H1 (cell line): ENCODE results near the gene C1QL2. TPM values are rescaled to one million over a fixed set of nuclear protein-coding genes. Genes with fewer than 3 reads are reported as not detected.

Source experiments
- HDAC2 ChIP-seq, 2 experiments: fragments of 300-600 bp in 1 of 2; sonication (generic) in 1 of 2; IDR thresholded peaks; 2 replicates each; pipeline ENCODE4 v1.6.1; 2011 to 2012; ENCODE audit warnings: low read depth in 2 of 2, low read length in 2 of 2, mild to moderate bottlenecking in 2 of 2, moderate library complexity in 2 of 2, borderline replicate concordance in 1 of 2, inconsistent platforms in 1 of 2
- polyA plus RNA-seq, 7 experiments: library from polyadenylated mRNA; depleted of rRNA in 3 of 7; stranded (reverse) in 5 of 7; unstranded in 2 of 7; fragments of >200 nt in 5 of 7; fragments of 200-250 nt in 2 of 7; gene quantifications; 1 replicate in 5 of 7; 2 replicates in 1 of 7; 4 replicates in 1 of 7; pipeline versions ENCODE4 v1.2.1 to v1.2.3, GENCODE V29; 2011 to 2013; ENCODE audit warnings: missing spikeins in 2 of 7, mixed read lengths in 2 of 7
- total RNA-seq: library from RNA; stranded (reverse); fragmentation: NEBNext Ultra II Directional; extraction: Animal tissue kit (Norgen Biotek cat#: 25700); gene quantifications from 2 replicates; pipeline ENCODE4 v1.2.1, GENCODE V29; 2021

C1QL2 gene
- total and polyA plus RNA-seq, 2 of the 8 experiments (the other 6 are each of a cell fraction or from before 2014, with no cell fraction given) = 0.80 to 0.88 TPM

GRCh38 chr2:119180892-119181291 lies 22.3 kb upstream of the C1QL2 start (continued):
- TF ChIP-seq HDAC2 (IDR thresholded peaks at IDR 0.05; ENCODE audit: borderline replicate concordance in 1 of 2, low read depth in 2 of 2, low read length in 2 of 2) = no peak
